Panc1 (cell line): ENCODE data around the gene MTUS2. TPM values are rescaled to one million over a fixed set of nuclear protein-coding genes. Genes with fewer than 3 reads are reported as not detected.

Experiments
- ATAC-seq: fragments of 200-7000 bp; cut with Tn5 transposase; 2 replicates; pipeline ENCODE4 v1.9.1; 2020; ENCODE audit warnings: mild to moderate bottlenecking, moderate library complexity
- BruUV-seq: library from RNA; stranded (reverse); fragments of 400-500 nt; replicated peaks from 2 replicates; lab custom pipeline; 2021; lab: Mats Ljungman, UMichigan
- CTCF ChIA-PET: fragments of 300-600 bp; sonication (Branson Sonifier 250); formaldehyde crosslinking; loops from one replicate; lab custom pipeline; 2022; ENCODE audit warnings: antibody characterized with exemption; lab: Charles Lee
- POLR2A ChIA-PET: fragments of 300-600 bp; sonication (Branson Sonifier 250); formaldehyde crosslinking; loops from one replicate; lab custom pipeline; 2022; ENCODE audit warnings: antibody characterized with exemption; lab: Charles Lee
- DNase-seq: peaks from one replicate; pipeline ENCODE4 v3.0.0-alpha.2; 2010; ENCODE audit warnings: low read depth, low spot score
- H3K27ac ChIP-seq: 2 replicates; pipeline ENCODE4 v1.5.1; 2011; ENCODE audit warnings: mild to moderate bottlenecking, low read length, inconsistent platforms
- H3K27me3 ChIP-seq: fragments of 200-500 bp; sonication (Bioruptor generic); 2 replicates; pipeline ENCODE4 v1.6.0; 2014; ENCODE audit warnings: low read length, inconsistent platforms; ENCODE audit not compliant: control insufficient read depth, insufficient read depth
- H3K36me3 ChIP-seq: fragments of 200-500 bp; sonication (Bioruptor generic); 2 replicates; pipeline ENCODE4 v1.5.1; 2014; ENCODE audit warnings: inconsistent platforms, mild to moderate bottlenecking, low read length, moderate library complexity; ENCODE audit not compliant: control insufficient read depth, insufficient read depth
- H3K4me1 ChIP-seq: 2 replicates; pipeline ENCODE4 v1.5.1; 2011; ENCODE audit warnings: inconsistent platforms, mild to moderate bottlenecking, low read length, moderate library complexity; ENCODE audit not compliant: control insufficient read depth, insufficient read depth
- H3K4me3 ChIP-seq, 2 experiments: 2 replicates each; pipeline ENCODE4 v1.5.1; 2011 to 2012; ENCODE audit warnings: low read depth in 2 of 2, low read length in 2 of 2, mild to moderate bottlenecking in 2 of 2, inconsistent platforms in 1 of 2, moderate library complexity in 1 of 2
- H3K9me3 ChIP-seq: fragments of 200-500 bp; sonication (Bioruptor generic); 2 replicates; pipeline ENCODE4 v1.5.1; 2014; ENCODE audit warnings: low read depth, mild to moderate bottlenecking, inconsistent platforms, low read length, moderate library complexity; ENCODE audit not compliant: control insufficient read depth, insufficient read depth
- CTCF ChIP-seq: fragments of 450-650 bp; IDR thresholded peaks from 2 replicates; pipeline ENCODE4 v1.5.1; 2017; ENCODE audit warnings: mild to moderate bottlenecking
- POLR2AphosphoS5 ChIP-seq: IDR thresholded peaks from 2 replicates; pipeline ENCODE4 v1.6.1; 2012; ENCODE audit warnings: mild to moderate bottlenecking, low read depth, low read length, moderate library complexity
- REST ChIP-seq, 2 experiments: IDR thresholded peaks; 2 replicates each; pipeline ENCODE4 v1.6.1; 2011 to 2012; ENCODE audit warnings: low read depth in 2 of 2, control low read depth in 1 of 2, low read length in 1 of 2, mild to moderate bottlenecking in 1 of 2, moderate library complexity in 1 of 2; ENCODE audit not compliant: insufficient read depth in 1 of 2
- SIN3A ChIP-seq: IDR thresholded peaks from 2 replicates; pipeline ENCODE4 v1.6.1; 2012; ENCODE audit warnings: low read depth, mild to moderate bottlenecking, low read length, moderate library complexity, borderline replicate concordance; ENCODE audit not compliant: insufficient read depth
- TCF7L2 ChIP-seq: IDR thresholded peaks from 2 replicates; pipeline ENCODE4 v1.6.1; 2011; ENCODE audit warnings: mild to moderate bottlenecking, low read depth, low read length, inconsistent platforms
- in situ Hi-C: cut with HindIII; loops from 2 replicates; pipeline ENCODE4 v1.10.0; 2016; ENCODE audit warnings: low sequenced_read_pairs, low pct_unique_long_range_greater_than_20kb
- intact Hi-C: fragments of 100-400 bp; cut with micrococcal nuclease; formaldehyde crosslinking; loops from one replicate; pipeline ENCODE4 v1.10.0; 2022; ENCODE audit not compliant: unreplicated experiment
- total RNA-seq: library from RNA; stranded (reverse); gene quantifications from one replicate; pipeline ENCODE4 v1.2.1, GENCODE V29; 2021; ENCODE audit not compliant: unreplicated experiment

MTUS2 gene
- total RNA-seq, 1 experiment from 2014 or later = 0.05 TPM

GRCh38 chr13:29140277-29140676 is 320.1 kb downstream of the MTUS2 start:
- Histone ChIP-seq H3K36me3 (no peaks in the 10 kb centered on the region), H3K4me3 (no peak overlapping the region), H3K4me1 (no peaks in the 10 kb centered on the region), H3K27ac (no peak overlapping the region), H3K9me3 (no peaks in the 10 kb centered on the region), H3K27me3 (no peaks in the 10 kb centered on the region)
- no peak for ATAC-seq
- ChIA-PET CTCF (no interaction called here), POLR2A (no interaction called here)
- TF ChIP-seq TCF7L2 (no peak), SIN3A (no peak), CTCF (no peak), POLR2AphosphoS5 (no peak), REST (IDR thresholded peaks at IDR 0.05; ENCODE audit: insufficient read depth in 1 of 2, low read depth in 2 of 2, low read length in 1 of 2) (no peak)
- intact Hi-C loops (no loop called here), in situ Hi-C loops (no loop called here)
- BruUV-seq = no TSS peak
- DNase-seq = no peak

DNA sequence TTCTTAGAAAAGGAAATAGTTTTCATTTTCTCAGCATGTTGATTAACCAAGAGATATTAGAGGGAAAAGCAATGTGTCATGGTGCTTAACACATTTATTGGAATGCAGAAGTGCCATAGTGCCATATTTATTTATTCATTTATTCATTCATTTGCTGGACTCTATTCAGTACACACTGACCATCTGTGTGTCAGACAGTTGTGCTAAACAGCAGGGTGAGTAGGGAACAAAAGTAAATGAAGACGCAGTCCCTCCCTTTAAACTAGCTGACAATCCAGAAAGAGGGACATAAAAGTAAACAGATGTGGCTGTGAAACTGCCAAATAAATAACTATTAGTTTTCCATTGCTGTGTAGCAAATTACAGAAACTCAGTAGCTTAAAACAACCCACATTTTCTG is 323.7 kb downstream of the MTUS2 start:
- TF ChIP-seq REST (IDR thresholded peaks at IDR 0.05; ENCODE audit: insufficient read depth in 1 of 2, low read depth in 2 of 2, low read length in 1 of 2) (no peak), SIN3A (no peak), CTCF (no peak), POLR2AphosphoS5 (no peak), TCF7L2 (no peak)
- BruUV-seq = no TSS peak
- POLR2A ChIA-PET = interaction anchor here (0.6 kb wide), 1 partner anchor 269 kb away, joined by 3 read pairs; no protein-coding TSS in a partner anchor
- in situ Hi-C loops = no loop called here
- Histone ChIP-seq H3K36me3 (no peaks in the 10 kb centered on the region), H3K9me3 (no peaks in the 10 kb centered on the region), H3K27me3 (no peaks in the 10 kb centered on the region), H3K4me3 (no peak overlapping the region), H3K27ac (no peak overlapping the region), H3K4me1 (no peaks in the 10 kb centered on the region)
- intact Hi-C loops = no loop called here
- CTCF ChIA-PET = interaction anchor here (0.5 kb wide), 1 partner anchor 14 kb away, joined by 5 read pairs; no protein-coding TSS in a partner anchor
- ATAC-seq = no peak
- no peak for DNase-seq
